Right lobe of liver (tissue), 6 donors: ENCODE results near the gene THSD7A. TPM values are rescaled to one million over a fixed set of nuclear protein-coding genes. Genes with fewer than 3 reads are reported as not detected.

ENCODE experiments used
- ATAC-seq, 4 donors: fragments of 200-7000 bp; cut with Tn5 transposase; one replicate each; pipeline ENCODE4 v1.9.1; 2020; ENCODE audit warnings: mild to moderate bottlenecking in 4 of 4, moderate library complexity in 4 of 4
- DNase-seq, 3 donors: peaks; one replicate each; pipeline ENCODE4 v3.0.0-alpha.2; 2020
- H3K27ac ChIP-seq, 3 donors: fragments of 200-600 bp; one replicate each; pipeline ENCODE4 v1.8.0; 2022
- H3K27me3 ChIP-seq, 2 donors: fragments of 200-600 bp; one replicate each; pipeline ENCODE4 v1.8.0; 2022
- H3K36me3 ChIP-seq, 4 donors: fragments of 200-600 bp; sonication (generic) in 1 of 4; one replicate each; pipeline versions ENCODE4 v1.5.1 to v1.8.0; 2017 to 2022; ENCODE audit warnings: control low read depth in 1 of 4
- H3K4me1 ChIP-seq, 4 donors: fragments of 200-600 bp; sonication (generic) in 1 of 4; one replicate each; pipeline versions ENCODE4 v1.5.1 to v1.8.0; 2017 to 2022; ENCODE audit warnings: control low read depth in 1 of 4
- H3K4me3 ChIP-seq, 3 donors: fragments of 200-600 bp; one replicate each; pipeline ENCODE4 v1.8.0; 2022
- H3K9me3 ChIP-seq, 4 donors: fragments of 200-600 bp; sonication (generic) in 1 of 4; one replicate each; pipeline versions ENCODE4 v1.5.1 to v1.8.0; 2017 to 2022; ENCODE audit warnings: control low read depth in 1 of 4
- CTCF ChIP-seq, 4 donors: fragments of 200-600 bp in 3 of 4; fragments of 450-650 bp in 1 of 4; IDR thresholded peaks; one replicate each; pipeline versions ENCODE4 v1.5.1 to v1.8.0; 2016 to 2022; ENCODE audit warnings: antibody characterized with exemption in 4 of 4, mild to moderate bottlenecking in 2 of 4
- POLR2A ChIP-seq: fragments of 450-650 bp; IDR thresholded peaks from one replicate; pipeline ENCODE4 v1.6.1; 2017; ENCODE audit warnings: antibody characterized with exemption, mild to moderate bottlenecking
- WGBS: methylation state at CpG from one replicate; pipeline ENCODE4 v1.1.6; 2018; ENCODE audit warnings: low coverage, low lambda C conversion rate; ENCODE audit not compliant: insufficient coverage; ENCODE audit errors: missing lambda C conversion rate; 5-methylcytosine and 5-hydroxymethylcytosine counted together
- intact Hi-C, 2 donors: fragments of 100-400 bp; cut with DNase I; formaldehyde crosslinking; loops; one replicate each; pipeline versions ENCODE4 v1.11.2 to v1.14.1; 2022
- total RNA-seq, 6 experiments: library from RNA; depleted of rRNA in 2 of 6; stranded (reverse); fragments of >200 nt in 2 of 6; fragmentation: NEBNext Ultra II Directional in 3 of 6; extraction: Animal tissue kit (Norgen Biotek cat#: 25700) in 3 of 6; gene quantifications; one replicate each; pipeline versions ENCODE4 v1.1.0 to v1.2.4, GENCODE V29; 2016 to 2023
- donor health status: DM: no; HTN: yes; CAD: no.
- donor health status: DM: no; HTN: no; CAD: no.
- donor health status: DM: no; HTN: no; CAD: no.
- donor health status: DM: no; HTN: yes; CAD: no.
- donor health status: DM: no; HTN: yes; CAD: no.

Gene THSD7A
- total RNA-seq, 6 experiments from 2014 or later: 1.1 to 2.5 (median 1.4) TPM

- ATAC-seq: no peak
- Histone ChIP-seq H3K4me1 (no peaks in the 10 kb centered on the region), H3K9me3 (no peaks in the 10 kb centered on the region), H3K4me3 (no peak overlapping the region), H3K36me3 (no peaks in the 10 kb centered on the region), H3K27me3 (no peaks in the 10 kb centered on the region), H3K27ac (no peak overlapping the region)
- TF ChIP-seq CTCF (IDR thresholded peaks at IDR 0.05): no peak
- TF ChIP-seq POLR2A: no peak
- WGBS: 78% methylated on average over 4 of the region's 4 CpGs
- DNase-seq: no peak
- intact Hi-C loops: no loop called here
Observed at GRCh38 chr7:11792166-11792565, 39.8 kb downstream of the THSD7A start.

GRCh38 chr7:11788568-11788967, 43.4 kb downstream of the THSD7A start:
- 73% methylated on average over 3 of the region's 3 CpGs for WGBS
- no peak for TF ChIP-seq POLR2A
- no peak for TF ChIP-seq CTCF (IDR thresholded peaks at IDR 0.05)
- Histone ChIP-seq H3K27ac (no peak overlapping the region), H3K4me1 (no peaks in the 10 kb centered on the region), H3K9me3 (no peaks in the 10 kb centered on the region), H3K27me3 (no peaks in the 10 kb centered on the region), H3K4me3 (no peak overlapping the region), H3K36me3 (no peaks in the 10 kb centered on the region)
- ATAC-seq (no peak), DNase-seq (no peak)
- intact Hi-C loops: no loop called here

- Histone ChIP-seq H3K4me1 (no peaks in the 10 kb centered on the region), H3K9me3 (no peaks in the 10 kb centered on the region), H3K4me3 (no peak overlapping the region), H3K36me3 (no peaks in the 10 kb centered on the region), H3K27ac (no peak overlapping the region), H3K27me3 (no peaks in the 10 kb centered on the region)
- DNase-seq: no peak
- no peak for ATAC-seq
- intact Hi-C loops: no loop called here
- TF ChIP-seq POLR2A: no peak
- no peak for TF ChIP-seq CTCF (IDR thresholded peaks at IDR 0.05)
- 36% methylated on average over 2 of the region's 4 CpGs for WGBS
Observed at GRCh38 chr7:11787534-11787933, 44.5 kb downstream of the THSD7A start.

- intact Hi-C loops: no loop called here
- Histone ChIP-seq H3K27me3 (no peaks in the 10 kb centered on the region), H3K36me3 (no peaks in the 10 kb centered on the region), H3K27ac (no peak overlapping the region), H3K9me3 (no peaks in the 10 kb centered on the region), H3K4me3 (no peak overlapping the region), H3K4me1 (no peaks in the 10 kb centered on the region)
- 62% methylated on average over 2 of the region's 2 CpGs for WGBS
- ATAC-seq: no peak
- TF ChIP-seq CTCF (IDR thresholded peaks at IDR 0.05) (no peak), POLR2A (no peak)
- no peak for DNase-seq
Observed at GRCh38 chr7:11786186-11786585, 45.8 kb downstream of the THSD7A start.
